HG02798 (cell line): ENCODE measurements around the gene SLC22A2.
"Not testable (repeated sequence)": the region's sequence is repeated elsewhere in the genome, so short reads cannot be mapped to it uniquely, and the experiment has no call there.

Source experiments
- ATAC-seq: cut with Tn5 transposase; IDR thresholded peaks from one replicate; pipeline ENCODE4 v1.9.1; 2021; ENCODE audit warnings: mild to moderate bottlenecking; ENCODE audit not compliant: unreplicated experiment, poor library complexity

Gene SLC22A2

DNA sequence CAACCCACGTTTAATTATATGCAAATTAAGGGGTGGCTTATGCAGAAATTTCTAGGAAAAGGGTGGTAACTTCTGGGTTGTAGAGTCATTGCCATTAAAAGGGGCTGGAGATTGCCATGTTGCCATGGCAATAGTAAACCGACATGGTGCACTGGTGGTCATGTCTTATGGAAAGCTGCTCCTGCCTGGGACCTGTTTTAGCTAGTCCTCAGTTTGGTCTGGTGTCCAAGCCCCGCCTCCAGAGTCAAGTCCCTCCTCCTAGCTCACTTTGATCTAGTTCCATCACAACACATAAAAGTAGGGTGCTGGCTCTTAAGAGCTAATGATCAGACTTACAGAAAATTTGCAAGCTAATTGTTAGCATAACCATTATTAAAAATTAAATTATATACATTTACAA lies 5.3 kb downstream of the SLC22A2 start:
- ATAC-seq: no peak

DNA sequence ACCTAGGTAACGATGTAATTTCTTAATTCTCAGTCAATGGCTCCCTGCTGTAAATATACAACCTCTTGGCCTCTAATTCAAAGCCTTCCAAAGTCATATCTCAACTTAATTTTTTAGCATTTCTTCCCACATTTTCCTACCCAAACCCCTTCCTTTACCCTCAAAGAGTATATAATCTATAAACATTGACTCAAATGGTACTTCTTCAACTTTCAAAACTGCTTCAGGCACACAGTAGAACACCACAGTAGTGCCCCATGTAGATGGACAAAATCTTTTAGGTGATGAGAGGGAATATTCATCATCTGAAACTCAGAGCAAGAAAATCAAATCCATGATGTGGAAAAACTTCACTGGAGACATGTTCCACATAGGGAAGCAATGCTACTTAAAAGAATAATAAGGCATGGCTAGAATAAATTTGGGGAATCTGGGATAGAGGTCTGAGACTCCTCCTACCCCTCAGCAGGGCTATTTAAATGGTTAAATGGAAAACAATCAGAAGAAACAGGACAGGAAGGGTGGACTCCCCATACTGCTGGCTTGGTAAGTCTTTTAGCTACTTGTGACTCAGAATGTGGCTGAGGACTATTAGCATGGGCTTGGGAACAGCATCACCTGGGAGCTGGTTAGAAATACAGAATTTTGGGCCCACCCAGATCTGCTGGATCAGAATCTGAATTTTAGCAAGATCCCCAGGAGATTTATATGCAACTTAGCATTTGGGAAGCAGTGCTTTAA lies 6.4 kb downstream of the SLC22A2 start:
- ATAC-seq: no peak

DNA sequence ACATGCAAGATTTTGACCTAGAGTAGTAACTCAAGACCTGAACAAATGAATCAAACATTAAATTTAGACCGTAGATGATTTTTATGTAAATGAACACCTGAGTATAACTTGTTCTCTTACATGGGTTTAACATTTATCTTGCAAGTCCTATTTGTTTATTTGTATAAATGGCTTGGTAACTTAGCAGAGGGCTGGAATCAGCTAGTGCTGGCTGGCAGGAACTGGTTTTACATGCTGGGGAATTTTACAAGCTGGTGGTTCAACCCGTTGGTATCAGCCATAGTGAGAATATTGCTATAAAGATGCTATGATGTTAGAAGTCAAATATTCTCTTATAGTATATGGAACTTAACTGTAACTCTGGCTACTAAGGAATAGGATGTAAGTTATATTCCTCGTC lies 8.9 kb downstream of the SLC22A2 start:
- ATAC-seq: no peak

- no peak for ATAC-seq
Measured at GRCh38 chr6:160248538-160248937, 10.1 kb downstream of the SLC22A2 start.

GRCh38 chr6:160247457-160247883 lies 11.2 kb downstream of the SLC22A2 start:
- no peak for ATAC-seq

GRCh38 chr6:160240691-160241084 lies 17.9 kb downstream of the SLC22A2 start:
- ATAC-seq: no peak

GRCh38 chr6:160239929-160240690 lies 18.5 kb downstream of the SLC22A2 start:
- no peak for ATAC-seq

DNA sequence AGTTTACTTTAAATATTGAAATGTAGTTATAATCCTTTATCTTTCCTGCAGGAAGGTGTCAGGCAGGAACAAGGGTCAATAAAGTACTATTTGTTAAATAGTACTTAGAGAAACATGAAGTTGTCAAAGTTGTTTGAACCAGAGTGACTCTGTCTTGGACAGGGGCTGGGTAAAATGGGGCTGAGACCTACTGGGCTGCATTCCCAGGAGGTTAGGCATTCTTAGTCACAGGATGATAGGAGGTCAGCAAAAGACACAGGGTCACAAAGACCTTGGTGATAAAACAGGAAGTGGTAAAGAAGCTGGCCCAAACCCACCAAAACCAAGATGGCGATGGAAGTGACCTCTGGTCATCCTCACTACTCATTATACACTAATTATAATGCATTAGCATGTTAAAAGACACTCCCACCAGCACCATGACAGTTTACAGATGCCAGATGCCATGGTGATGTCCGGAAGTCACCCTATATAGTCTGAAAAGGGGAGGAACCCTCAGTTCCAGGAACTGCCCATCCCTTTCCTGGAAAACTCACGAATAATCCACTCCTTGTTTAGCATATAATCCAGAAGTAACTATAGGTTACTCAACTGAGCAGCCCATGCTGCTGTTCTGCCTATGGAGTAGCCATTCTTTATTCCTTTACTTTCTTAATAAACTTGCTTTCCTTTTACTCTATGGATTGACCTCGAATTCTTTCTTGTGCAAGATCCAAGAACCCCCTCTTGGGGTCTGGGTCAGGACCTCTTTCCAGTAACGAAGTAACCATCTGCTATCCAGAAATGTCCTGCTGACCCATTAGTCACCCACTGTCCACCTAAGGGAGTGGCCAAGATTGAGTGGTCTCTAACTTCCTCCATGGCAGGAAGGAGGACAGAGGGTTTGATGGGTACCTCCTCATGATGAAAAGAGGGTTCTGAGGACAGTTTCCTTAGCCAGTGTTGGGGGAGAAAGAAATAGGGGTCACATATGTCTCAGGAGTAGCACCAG lies 19.6 kb downstream of the SLC22A2 start:
- no peak for ATAC-seq

DNA sequence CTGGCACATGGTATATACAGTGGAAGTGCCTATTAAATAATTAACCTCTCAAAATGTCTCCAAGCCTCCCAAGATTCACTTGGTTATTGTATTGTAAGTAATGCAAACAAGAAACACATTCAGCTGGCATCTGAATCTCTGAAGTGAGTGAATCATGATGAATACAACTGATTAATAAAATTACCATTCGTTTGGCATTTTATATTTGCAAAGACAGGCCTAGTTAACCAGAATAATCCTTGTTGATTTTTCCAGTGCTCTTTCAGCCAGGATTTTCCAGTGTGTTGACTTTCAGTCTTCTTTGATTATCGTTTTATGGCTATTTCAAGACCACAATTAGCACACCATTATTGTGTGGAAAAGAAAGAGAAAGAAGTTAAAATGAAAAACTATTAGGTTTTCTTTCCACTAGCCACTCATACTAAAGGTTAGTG lies 20.3 kb downstream of the SLC22A2 start:
- no peak for ATAC-seq

- not testable (repeated sequence) for ATAC-seq
Measured at GRCh38 chr6:160237597-160238275, 20.9 kb downstream of the SLC22A2 start.

DNA sequence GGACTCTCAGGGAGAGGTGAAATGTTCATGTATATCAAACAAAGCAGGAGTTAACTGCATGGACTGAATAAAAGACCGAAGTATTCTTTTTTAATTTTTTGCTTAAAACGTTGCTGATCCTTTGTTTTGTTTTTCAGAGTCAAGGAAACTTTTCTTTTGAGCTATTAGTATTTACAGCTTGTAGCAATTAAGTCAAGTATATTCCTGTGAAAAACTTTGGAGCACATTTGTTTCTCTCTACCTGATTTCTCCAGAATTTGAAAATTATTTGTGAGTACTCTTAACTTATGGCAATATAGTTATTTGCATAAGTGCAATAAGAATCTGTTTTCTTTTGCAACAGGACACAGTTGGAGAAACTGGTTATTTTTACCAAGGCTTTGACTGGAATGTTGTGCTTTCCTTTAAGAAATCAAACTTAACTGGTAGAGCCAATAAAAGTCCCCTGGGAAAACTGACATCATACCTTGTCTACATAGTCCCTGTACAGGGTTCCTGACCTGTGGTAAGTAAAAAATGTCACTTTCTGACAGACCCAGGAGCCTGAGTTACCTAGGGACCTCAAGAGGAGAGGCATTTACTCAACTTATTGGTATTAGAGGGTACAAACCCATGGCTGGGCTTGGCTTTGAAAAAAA lies 22.3 kb downstream of the SLC22A2 start:
- not testable (repeated sequence) for ATAC-seq

- ATAC-seq: not testable (repeated sequence)
Measured at GRCh38 chr6:160233950-160234640, 24.5 kb downstream of the SLC22A2 start.

GRCh38 chr6:160227769-160228161 lies 30.9 kb downstream of the SLC22A2 start:
- ATAC-seq: no peak

DNA sequence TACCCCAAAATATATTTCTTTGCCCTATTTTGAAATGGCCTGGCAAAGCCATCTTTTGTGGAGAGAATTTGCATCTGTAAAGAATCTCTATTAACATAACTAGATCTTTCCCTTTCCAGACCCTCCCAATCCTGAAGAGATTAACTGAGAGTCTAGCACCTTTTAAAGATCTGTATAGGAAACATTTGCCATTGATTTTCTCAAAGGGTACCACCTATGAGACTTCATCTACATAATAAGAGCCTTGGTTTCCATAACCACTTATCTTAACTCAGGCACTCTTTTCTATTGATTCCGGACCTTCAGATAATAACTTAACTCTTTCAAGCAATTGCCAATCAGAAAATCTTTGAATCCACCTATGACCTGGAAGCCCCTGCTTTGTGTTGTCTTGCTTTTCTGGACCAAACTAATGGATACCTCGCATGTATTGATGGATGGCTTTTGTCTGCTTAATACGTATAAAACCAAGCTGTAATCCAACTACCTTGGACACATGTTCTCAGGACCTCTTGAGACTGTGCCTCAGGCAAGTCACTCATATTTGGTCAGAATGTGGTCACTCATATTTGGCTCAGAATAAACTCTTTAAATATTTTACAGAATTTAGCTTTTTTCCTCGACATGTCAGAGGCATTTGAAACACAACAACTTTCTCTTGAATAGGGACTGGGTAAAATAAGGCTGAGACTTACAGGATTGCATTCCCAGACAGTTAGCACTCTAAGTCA lies 31.4 kb downstream of the SLC22A2 start:
- ATAC-seq: no peak

- peak; percentile 71 for ATAC-seq
Measured at GRCh38 chr6:160226118-160226591, 32.5 kb downstream of the SLC22A2 start.

- no peak for ATAC-seq
Measured at GRCh38 chr6:160224639-160225237, 33.9 kb downstream of the SLC22A2 start.

DNA sequence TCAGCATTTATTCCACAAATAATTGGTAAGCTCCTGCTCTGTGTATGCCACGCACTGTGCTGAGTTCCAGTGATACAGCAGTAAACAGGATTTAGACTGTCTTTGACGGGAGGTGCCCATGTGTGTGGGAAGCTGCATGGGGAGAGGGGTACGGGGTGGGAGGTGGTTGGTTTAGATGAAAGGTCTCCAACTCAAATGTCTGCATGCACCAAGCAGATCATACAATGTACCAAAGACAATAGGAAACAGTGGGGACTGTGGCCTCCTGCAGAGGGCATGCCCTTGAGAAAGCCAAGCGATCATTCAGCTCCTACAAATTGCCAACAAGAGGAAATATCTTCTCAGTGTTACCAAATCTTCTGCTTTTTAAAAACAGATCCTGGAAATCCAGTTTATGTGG lies 36.1 kb downstream of the SLC22A2 start:
- no peak for ATAC-seq

DNA sequence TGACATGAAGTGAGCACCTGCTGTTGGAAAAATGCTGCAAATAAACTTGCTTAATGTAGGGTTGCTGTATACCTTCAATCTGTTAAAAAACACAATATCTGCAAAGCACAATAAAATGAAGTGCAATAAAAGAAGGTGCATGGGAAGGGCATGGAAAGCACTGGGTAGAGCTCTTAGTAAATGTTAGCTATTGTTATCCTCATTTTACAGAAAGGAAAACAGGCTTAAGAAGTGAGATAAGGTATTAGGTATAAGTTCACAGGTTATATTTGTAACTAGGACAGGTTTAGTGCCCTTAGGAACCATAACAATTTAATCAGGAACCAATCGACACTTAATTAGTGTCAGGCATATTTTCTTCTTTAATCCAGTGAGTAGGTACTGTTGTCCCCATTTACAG lies 36.7 kb downstream of the SLC22A2 start:
- ATAC-seq: no peak
